Fibroblast of mammary gland (primary cell): ENCODE measurements around the gene NEK4.
"Not testable (repeated sequence)": the region's sequence is repeated elsewhere in the genome, so short reads cannot be mapped to it uniquely, and the experiment has no call there.

Experiments used
- DNase-seq: peaks from one replicate; pipeline ENCODE4 v3.0.0-alpha.2; 2010; ENCODE audit warnings: low read depth
- H3K4me3 ChIP-seq: 2 replicates; pipeline ENCODE4 v1.5.1; 2011; ENCODE audit warnings: low read depth, mild to moderate bottlenecking, low read length, moderate library complexity; ENCODE audit not compliant: control insufficient read depth
- CTCF ChIP-seq: conservative IDR thresholded peaks from 2 replicates; pipeline ENCODE4 v1.5.1; 2011; ENCODE audit warnings: low read depth, low read length, inconsistent platforms; ENCODE audit not compliant: control insufficient read depth, insufficient read depth

Gene NEK4

DNA sequence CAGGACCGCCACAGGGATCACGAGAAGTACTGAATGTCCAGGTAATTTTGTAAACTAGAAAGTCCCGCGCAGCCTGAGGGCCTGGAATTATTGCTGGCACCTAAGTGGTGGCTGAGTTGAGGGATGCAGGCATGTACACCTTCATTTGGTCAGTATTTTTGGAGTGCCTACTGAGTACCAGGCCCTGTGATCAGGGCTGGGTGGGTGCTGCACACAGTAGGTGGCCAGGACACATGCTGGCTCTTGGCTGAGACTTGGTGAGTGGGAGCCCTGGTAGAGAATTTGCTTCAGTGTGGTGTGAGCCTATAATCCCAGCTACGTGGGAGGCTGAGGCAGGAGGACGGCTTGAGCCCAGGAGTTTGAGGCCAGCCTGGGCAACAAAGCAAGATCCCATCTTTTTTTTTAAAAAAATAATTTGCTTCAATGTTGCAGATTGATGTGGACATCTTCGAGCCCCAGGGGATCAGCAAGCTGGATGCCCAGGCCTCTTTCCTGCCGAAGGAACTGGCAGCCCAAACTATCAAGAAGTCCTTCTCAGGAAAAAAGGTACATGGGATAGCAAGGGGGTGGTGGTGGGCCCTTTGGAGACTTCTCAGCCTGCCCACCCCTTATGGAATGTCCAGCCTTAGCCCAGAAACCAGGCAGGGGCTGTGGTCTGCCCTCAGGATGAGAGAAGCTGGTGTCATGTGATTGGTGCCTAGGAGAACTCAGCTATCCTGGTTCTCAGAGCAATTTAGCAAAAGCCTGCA is 9.3 kb upstream of the NEK4 start:
- no peak for TF ChIP-seq CTCF
- DNase-seq, result no peak
- no peak overlapping the region for H3K4me3 ChIP-seq

DNA sequence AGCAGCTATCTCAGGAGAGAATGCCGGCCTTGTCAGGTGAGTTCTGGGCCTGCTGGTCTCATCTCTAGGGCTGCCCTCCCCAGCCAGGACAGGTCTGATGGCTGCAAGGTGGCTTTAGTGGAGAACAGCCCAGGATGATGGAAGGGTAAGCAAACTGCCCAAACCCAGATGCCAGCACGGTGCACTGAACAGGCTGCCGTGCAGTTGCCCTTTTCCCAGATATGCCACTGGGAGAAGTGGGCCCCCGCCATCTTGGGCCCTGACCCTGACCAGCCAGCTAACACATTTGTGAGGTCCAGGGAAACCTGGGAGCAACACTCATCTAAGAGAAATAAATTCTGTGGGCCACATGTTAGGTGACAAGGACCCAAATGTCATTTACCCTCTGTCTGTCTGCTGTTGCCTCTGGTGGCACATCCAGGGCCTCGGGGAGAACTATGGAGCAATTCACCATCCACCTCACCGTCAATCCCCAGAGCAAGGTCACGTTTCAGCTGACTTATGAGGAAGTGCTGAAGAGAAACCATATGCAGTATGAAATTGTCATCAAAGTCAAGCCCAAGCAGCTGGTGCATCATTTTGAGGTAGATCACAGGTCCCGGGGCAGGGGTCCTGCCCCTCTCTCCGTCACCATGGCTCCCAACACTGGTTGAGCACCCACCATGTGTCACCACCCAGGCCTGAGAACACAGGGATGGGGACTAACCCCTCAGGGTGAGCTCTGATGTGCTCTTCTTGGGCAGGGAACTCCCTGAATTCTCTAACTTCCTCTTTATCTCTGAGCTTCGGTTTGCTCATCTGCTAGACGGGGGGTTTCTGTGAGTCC is 8.5 kb upstream of the NEK4 start:
- TF ChIP-seq CTCF, result no peak
- DNase-seq, result no peak
- no peak overlapping the region for H3K4me3 ChIP-seq

GRCh38 chr3:52777959-52778805 is 7.4 kb upstream of the NEK4 start:
- H3K4me3 ChIP-seq, result no peak overlapping the region
- no peak for DNase-seq
- no peak for TF ChIP-seq CTCF

DNA sequence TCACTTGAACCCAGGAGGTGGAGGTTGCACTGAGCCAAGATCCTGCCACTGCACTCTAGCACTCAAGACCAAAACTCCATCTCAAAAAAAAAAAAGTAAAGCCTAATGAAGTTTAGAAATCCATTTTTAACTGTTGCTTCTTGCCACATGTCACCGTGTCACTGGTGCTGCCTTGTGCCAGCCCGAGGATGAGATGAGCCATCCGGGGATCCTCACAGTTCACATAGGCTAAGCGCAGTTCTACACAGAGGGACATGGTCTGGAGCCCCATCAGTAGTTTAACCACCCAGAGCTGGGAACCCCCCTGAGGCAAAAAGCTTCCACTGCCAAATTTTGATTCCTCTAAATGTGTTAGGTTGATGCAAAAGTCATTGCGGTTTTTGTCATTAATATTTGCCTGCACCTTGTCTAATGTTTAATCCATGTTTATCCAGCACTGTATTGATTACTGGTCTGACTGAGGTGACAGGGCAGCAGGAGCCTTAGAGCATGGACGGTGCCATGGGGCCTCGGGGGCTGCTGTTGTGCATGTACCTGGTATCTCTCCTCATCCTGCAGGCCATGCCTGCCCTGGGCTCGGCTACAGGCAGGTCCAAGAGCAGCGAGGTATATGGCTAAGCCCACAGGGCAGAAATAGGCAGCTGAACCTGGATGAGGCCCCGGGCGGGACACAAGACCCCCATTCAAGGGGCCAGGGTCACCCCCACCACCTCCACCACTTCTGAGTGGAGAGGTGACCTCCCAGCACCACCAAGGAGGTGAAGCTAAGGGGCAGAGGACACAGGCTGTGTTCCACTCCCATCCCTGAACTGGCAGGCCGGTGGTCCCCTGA is 6.6 kb upstream of the NEK4 start, which contains the start of gene ITIH1:
Gene ITIH1, plus strand, starts transcription at position 473 of the 832 bp plus-strand sequence. Its CDS starts 17 bp downstream, at position 490.
- no peak within 1 kb of the TSS for H3K4me3 ChIP-seq
- TF ChIP-seq CTCF, result no peak
- DNase-seq, result no peak

- H3K4me3 ChIP-seq, DNase-seq: not testable (repeated sequence)
Observed at GRCh38 chr3:52776486-52776885, 5.7 kb upstream of the NEK4 start.

DNA sequence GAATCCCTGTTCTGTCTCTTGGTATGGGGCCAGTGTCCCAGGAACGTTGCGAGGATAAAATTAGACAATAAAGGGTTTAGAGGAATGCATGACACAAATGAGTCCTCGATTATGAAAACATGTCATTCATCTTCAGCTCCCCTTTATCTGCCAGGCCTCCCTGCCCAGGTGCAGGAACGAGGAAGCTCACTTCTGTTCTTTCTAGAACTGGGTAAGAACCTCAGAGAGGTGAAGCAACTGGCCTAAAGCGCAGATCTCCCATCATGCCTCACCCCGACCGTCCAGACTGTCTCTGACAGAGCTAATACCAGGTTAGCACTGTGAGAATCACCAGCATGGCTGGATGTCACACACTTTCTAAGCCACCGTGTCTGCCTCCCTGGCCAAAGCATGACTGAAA is 5.1 kb upstream of the NEK4 start:
- no peak for TF ChIP-seq CTCF

More for the DNA sequence above, 5.1 kb upstream of the NEK4 start:
- no peak overlapping the region for H3K4me3 ChIP-seq
- no peak for DNase-seq
